Keratinocyte (primary cell): ENCODE measurements around the gene LYVE1. TPM values are rescaled to one million over a fixed set of nuclear protein-coding genes. Genes with fewer than 3 reads are reported as not detected.

Source experiments
- DNase-seq: peaks from one replicate; pipeline ENCODE4 v3.0.0-alpha.2; 2011; ENCODE audit warnings: low read depth, missing footprints, low spot score
- FAIRE-seq: peaks from 2 replicates; lab custom pipeline; 2011; peaks lifted over from hg19 to GRCh38; lab: Jason Lieb, UNC
- H2AFZ ChIP-seq: 2 replicates; pipeline ENCODE4 v1.6.0; 2012; ENCODE audit warnings: low read length, control low read depth, inconsistent platforms; ENCODE audit not compliant: control insufficient read depth
- H3K27ac ChIP-seq: 2 replicates; pipeline ENCODE4 v1.5.1; 2011; ENCODE audit warnings: low read length; ENCODE audit not compliant: control insufficient read depth, insufficient read depth
- H3K27me3 ChIP-seq: 3 replicates; pipeline ENCODE4 v1.6.0; 2011; ENCODE audit warnings: low read length; ENCODE audit not compliant: control insufficient read depth, insufficient read depth; ENCODE audit errors: extremely low read depth
- H3K36me3 ChIP-seq, 2 experiments: 2 replicates in 1 of 2; 3 replicates in 1 of 2; pipeline ENCODE4 v1.5.1; 2011; ENCODE audit warnings: low read length in 2 of 2, mild to moderate bottlenecking in 1 of 2; ENCODE audit not compliant: control insufficient read depth in 2 of 2, insufficient read depth in 2 of 2; ENCODE audit errors: extremely low read depth in 1 of 2
- H3K4me1 ChIP-seq: 3 replicates; pipeline ENCODE4 v1.5.1; 2011; ENCODE audit warnings: low read length; ENCODE audit not compliant: control insufficient read depth, insufficient read depth; ENCODE audit errors: extremely low read depth
- H3K4me2 ChIP-seq: 3 replicates; pipeline ENCODE4 v1.6.0; 2011; ENCODE audit warnings: low read depth, low read length; ENCODE audit not compliant: control insufficient read depth, insufficient read depth; ENCODE audit errors: extremely low read depth
- H3K4me3 ChIP-seq, 3 experiments: fragments of 200-600 bp in 1 of 3; sonication (generic) in 1 of 3; 2 replicates in 2 of 3; 3 replicates in 1 of 3; pipeline ENCODE4 v1.5.1; 2011 to 2016; ENCODE audit warnings: low read length in 3 of 3, mild to moderate bottlenecking in 3 of 3, control low read depth in 2 of 3, inconsistent platforms in 1 of 3, low read depth in 1 of 3, mixed read lengths in 1 of 3, mixed run types in 1 of 3, moderate library complexity in 1 of 3; ENCODE audit not compliant: control insufficient read depth in 2 of 3, insufficient read depth in 2 of 3; ENCODE audit errors: extremely low read depth in 1 of 3
- H3K79me2 ChIP-seq: 2 replicates; pipeline ENCODE4 v1.6.0; 2012; ENCODE audit warnings: low read length; ENCODE audit not compliant: control insufficient read depth, insufficient read depth
- H3K9ac ChIP-seq: 3 replicates; pipeline ENCODE4 v1.6.0; 2011; ENCODE audit warnings: low read length; ENCODE audit not compliant: control insufficient read depth, insufficient read depth; ENCODE audit errors: extremely low read depth
- H3K9me1 ChIP-seq: 3 replicates; pipeline ENCODE4 v1.6.0; 2011; ENCODE audit warnings: low read length; ENCODE audit not compliant: control insufficient read depth, insufficient read depth; ENCODE audit errors: extremely low read depth
- H3K9me3 ChIP-seq: 2 replicates; pipeline ENCODE4 v1.5.1; 2012; ENCODE audit warnings: low read depth, low read length; ENCODE audit not compliant: control insufficient read depth
- H4K20me1 ChIP-seq: 3 replicates; pipeline ENCODE4 v1.6.0; 2011; ENCODE audit warnings: low read length; ENCODE audit not compliant: control insufficient read depth, insufficient read depth; ENCODE audit errors: extremely low read depth
- CTCF ChIP-seq, 3 experiments: IDR thresholded peaks in 1 of 3; conservative IDR thresholded peaks in 1 of 3; optimal IDR thresholded peaks in 1 of 3; 2 replicates in 2 of 3; 3 replicates in 1 of 3; pipeline versions ENCODE3 to v1.5.1; 2011; ENCODE audit warnings: low read length in 3 of 3, mild to moderate bottlenecking in 3 of 3, moderate library complexity in 2 of 3, control low read depth in 1 of 3, inconsistent platforms in 1 of 3; ENCODE audit not compliant: insufficient read depth in 2 of 3; ENCODE audit errors: extremely low read depth in 1 of 3
- EZH2 ChIP-seq: IDR thresholded peaks from one replicate; pipeline ENCODE4 v1.6.1; 2012; ENCODE audit warnings: inconsistent platforms, mild to moderate bottlenecking, low read length, moderate library complexity
- dilution Hi-C: fragments of 300-500 bp; cut with MboI; formaldehyde crosslinking; loops from one replicate; pipeline ENCODE4 v1.7.0; 2020; ENCODE audit warnings: low sequenced_read_pairs; ENCODE audit not compliant: extremely low pct_ligation_motif_present
- polyA plus RNA-seq, 5 experiments: library from polyadenylated mRNA; depleted of rRNA in 3 of 5; stranded (reverse) in 3 of 5; stranded (forward) in 1 of 5; unstranded in 1 of 5; fragments of >200 nt; gene quantifications; 1 replicate in 1 of 5; 2 replicates in 3 of 5; 3 replicates in 1 of 5; pipeline versions ENCODE4 v1.2.1 to v1.2.3, GENCODE V29; 2011 to 2012; ENCODE audit warnings: missing spikeins in 2 of 5, low read depth in 1 of 5, low replicate concordance in 1 of 5

LYVE1 gene
- polyA plus RNA-seq, 1 donor (not counting 4 experiments of a cell fraction or from before 2014, with no cell fraction given), result not detected

- no peaks in the 10 kb centered on the region for H3K9me3 ChIP-seq
- H3K36me3 ChIP-seq, result no peaks in the 10 kb centered on the region
- dilution Hi-C loops, result no loop called here
- no peak overlapping the region for H3K4me3 ChIP-seq
- no peaks in the 10 kb centered on the region for H3K9me1 ChIP-seq
- no peak overlapping the region for H2AFZ ChIP-seq
- H3K9ac ChIP-seq, result no peak overlapping the region
- peaks cover 2% of the 10 kb centered on the region for H3K4me1 ChIP-seq
- no peak for TF ChIP-seq CTCF (optimal IDR thresholded peaks at IDR 0.05 in 1 of 3, IDR thresholded peaks at IDR 0.05 in 1 of 3, conservative IDR thresholded peaks at IDR 0.05 in 1 of 3; ENCODE audit: extremely low read depth in 1 of 3, insufficient read depth in 2 of 3, low read length in 3 of 3)
- no peak for TF ChIP-seq EZH2
- H3K27ac ChIP-seq, result no peak overlapping the region
- H4K20me1 ChIP-seq, result no peaks in the 10 kb centered on the region
- DNase-seq, result no peak
- H3K79me2 ChIP-seq, result no peaks in the 10 kb centered on the region
- H3K4me2 ChIP-seq, result no peak overlapping the region
- FAIRE-seq, result no peak
- H3K27me3 ChIP-seq, result no peaks in the 10 kb centered on the region
These were observed 11.9 kb downstream of the LYVE1 start for GRCh38 chr11:10556590-10556989.

GRCh38 chr11:10551845-10552352 lies 16.6 kb downstream of the LYVE1 start:
- Histone ChIP-seq H3K79me2 (no peaks in the 10 kb centered on the region), H2AFZ (no peak overlapping the region), H3K4me1 (no peaks in the 10 kb centered on the region), H3K9ac (no peak overlapping the region), H3K4me2 (no peak overlapping the region), H3K9me1 (no peaks in the 10 kb centered on the region), H3K9me3 (no peaks in the 10 kb centered on the region), H3K4me3 (no peak overlapping the region), H3K36me3 (no peaks in the 10 kb centered on the region), H3K27ac (no peak overlapping the region), H3K27me3 (no peaks in the 10 kb centered on the region), H4K20me1 (no peaks in the 10 kb centered on the region)
- DNase-seq (no peak), FAIRE-seq (no peak)
- TF ChIP-seq EZH2 (no peak), CTCF (optimal IDR thresholded peaks at IDR 0.05 in 1 of 3, IDR thresholded peaks at IDR 0.05 in 1 of 3, conservative IDR thresholded peaks at IDR 0.05 in 1 of 3; ENCODE audit: extremely low read depth in 1 of 3, insufficient read depth in 2 of 3, low read length in 3 of 3) (no peak)
- dilution Hi-C loops, result no loop called here
